ENCODE measurements around the gene KLF3. TPM values are rescaled to one million over a fixed set of nuclear protein-coding genes. Genes with fewer than 3 reads are reported as not detected.
A peak's percentile ranks its signal among the peaks of the same experiment; 100 is the strongest.

The KLF3 gene
- total RNA-seq, 1 donor from 2014 or later: 62.0 TPM

- Mint-ChIP-seq H3K4me1 (ENCODE audit: unreplicated experiment) (no peaks in the 10 kb centered on the region), H3K27ac (peak overlapping the region; percentile 52), H3K4me3 (no peak overlapping the region), H3K27me3 (no peaks in the 10 kb centered on the region), H3K36me3 (peaks cover 3% of the 10 kb centered on the region), H3K9me3 (peaks cover 11% of the 10 kb centered on the region)
- no peak for DNase-seq (ENCODE audit: extremely low spot score, unreplicated experiment)
- TF ChIP-seq, protein P1, sequence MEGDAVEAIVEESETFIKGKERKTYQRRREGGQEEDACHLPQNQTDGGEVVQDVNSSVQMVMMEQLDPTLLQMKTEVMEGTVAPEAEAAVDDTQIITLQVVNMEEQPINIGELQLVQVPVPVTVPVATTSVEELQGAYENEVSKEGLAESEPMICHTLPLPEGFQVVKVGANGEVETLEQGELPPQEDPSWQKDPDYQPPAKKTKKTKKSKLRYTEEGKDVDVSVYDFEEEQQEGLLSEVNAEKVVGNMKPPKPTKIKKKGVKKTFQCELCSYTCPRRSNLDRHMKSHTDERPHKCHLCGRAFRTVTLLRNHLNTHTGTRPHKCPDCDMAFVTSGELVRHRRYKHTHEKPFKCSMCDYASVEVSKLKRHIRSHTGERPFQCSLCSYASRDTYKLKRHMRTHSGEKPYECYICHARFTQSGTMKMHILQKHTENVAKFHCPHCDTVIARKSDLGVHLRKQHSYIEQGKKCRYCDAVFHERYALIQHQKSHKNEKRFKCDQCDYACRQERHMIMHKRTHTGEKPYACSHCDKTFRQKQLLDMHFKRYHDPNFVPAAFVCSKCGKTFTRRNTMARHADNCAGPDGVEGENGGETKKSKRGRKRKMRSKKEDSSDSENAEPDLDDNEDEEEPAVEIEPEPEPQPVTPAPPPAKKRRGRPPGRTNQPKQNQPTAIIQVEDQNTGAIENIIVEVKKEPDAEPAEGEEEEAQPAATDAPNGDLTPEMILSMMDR (conservative IDR thresholded peaks at IDR 0.05): no peak
Measured at GRCh38 chr4:38641811-38642210, 22.2 kb upstream of the KLF3 start.

- Mint-ChIP-seq H3K27me3 (no peaks in the 10 kb centered on the region), H3K4me1 (ENCODE audit: unreplicated experiment) (no peaks in the 10 kb centered on the region), H3K27ac (no peak overlapping the region), H3K9me3 (peaks cover 15% of the 10 kb centered on the region), H3K36me3 (no peaks in the 10 kb centered on the region), H3K4me3 (no peak overlapping the region)
- TF ChIP-seq, protein P1 (conservative IDR thresholded peaks at IDR 0.05): no peak
- DNase-seq (ENCODE audit: extremely low spot score, unreplicated experiment): no peak
Measured at GRCh38 chr4:38644201-38644600, 19.8 kb upstream of the KLF3 start.

- H3K27me3 Mint-ChIP-seq: no peaks in the 10 kb centered on the region
- H3K36me3 Mint-ChIP-seq: no peaks in the 10 kb centered on the region
- H3K27ac Mint-ChIP-seq: no peak overlapping the region
- H3K4me1 Mint-ChIP-seq (ENCODE audit: unreplicated experiment): no peaks in the 10 kb centered on the region
- H3K4me3 Mint-ChIP-seq: no peak overlapping the region
- TF ChIP-seq, protein P1 (conservative IDR thresholded peaks at IDR 0.05): no peak
- no peak for DNase-seq (ENCODE audit: extremely low spot score, unreplicated experiment)
- peaks cover 9% of the 10 kb centered on the region for H3K9me3 Mint-ChIP-seq
Measured at GRCh38 chr4:38647101-38647819, 16.7 kb upstream of the KLF3 start.

DNA sequence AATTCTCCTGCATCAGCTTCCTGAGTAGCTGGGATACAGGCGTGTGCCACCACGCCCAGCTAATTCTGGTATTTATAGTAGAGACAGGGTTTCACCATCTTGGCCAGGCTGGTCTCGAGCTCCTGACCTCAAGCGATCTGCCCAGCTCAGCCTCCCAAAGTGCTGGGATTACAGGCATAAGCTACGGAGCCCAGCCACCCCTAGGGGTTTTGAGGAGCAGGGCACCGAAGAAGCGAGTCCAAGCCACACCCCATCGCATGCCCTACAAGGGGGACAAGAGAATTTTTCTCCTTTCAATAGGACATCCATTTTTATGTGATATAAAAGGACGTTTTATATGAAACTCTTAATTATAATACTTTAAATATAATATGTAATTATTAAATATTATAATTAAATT lies 13.9 kb upstream of the KLF3 start:
- H3K9me3 Mint-ChIP-seq: peaks cover 9% of the 10 kb centered on the region
- TF ChIP-seq, protein P1 (conservative IDR thresholded peaks at IDR 0.05): peak; percentile 37
- H3K36me3 Mint-ChIP-seq: no peaks in the 10 kb centered on the region
- DNase-seq (ENCODE audit: extremely low spot score, unreplicated experiment): no peak
- no peak overlapping the region for H3K27ac Mint-ChIP-seq
- no peaks in the 10 kb centered on the region for H3K27me3 Mint-ChIP-seq
- H3K4me1 Mint-ChIP-seq (ENCODE audit: unreplicated experiment): peaks cover 9% of the 10 kb centered on the region
- no peak overlapping the region for H3K4me3 Mint-ChIP-seq

GRCh38 chr4:38654273-38654672 lies 9.7 kb upstream of the KLF3 start:
- DNase-seq (ENCODE audit: extremely low spot score, unreplicated experiment): no peak
- no peaks in the 10 kb centered on the region for H3K27me3 Mint-ChIP-seq
- H3K36me3 Mint-ChIP-seq: peaks cover 2% of the 10 kb centered on the region
- no peak overlapping the region for H3K4me3 Mint-ChIP-seq
- H3K4me1 Mint-ChIP-seq (ENCODE audit: unreplicated experiment): peaks cover 9% of the 10 kb centered on the region
- H3K9me3 Mint-ChIP-seq: no peaks in the 10 kb centered on the region
- no peak overlapping the region for H3K27ac Mint-ChIP-seq
- TF ChIP-seq, protein P1 (conservative IDR thresholded peaks at IDR 0.05): no peak

Measured in type B pancreatic cell (in vitro differentiated cells).